Right ventricle myocardium superior (tissue), 1 donor: ENCODE data around the gene SLC13A3. TPM values are rescaled to one million over a fixed set of nuclear protein-coding genes. Genes with fewer than 3 reads are reported as not detected.

ENCODE experiments used
- ATAC-seq: fragments of 200-7000 bp; cut with Tn5 transposase; one replicate; pipeline ENCODE4 v1.9.1; 2020; ENCODE audit warnings: mild to moderate bottlenecking; ENCODE audit not compliant: poor library complexity
- DNase-seq: peaks from one replicate; pipeline ENCODE4 v3.0.0-alpha.2; 2020
- intact Hi-C: fragments of 100-400 bp; cut with DNase I; formaldehyde crosslinking; loops from one replicate; pipeline ENCODE4 v1.11.2; 2022
- total RNA-seq: library from RNA; stranded (reverse); fragmentation: NEBNext Ultra II Directional; extraction: Animal tissue kit (Norgen Biotek cat#: 25700); gene quantifications from one replicate; pipeline ENCODE4 v1.2.1, GENCODE V29; 2021
- donor health status: DM: no; HTN: yes; CAD: no; lungs with severe emphysema.

The SLC13A3 gene
- total RNA-seq, 1 donor from 2014 or later, result 0.30 TPM

GRCh38 chr20:46572790-46573189 lies 78.5 kb downstream of the SLC13A3 start:
- ATAC-seq (no peak), DNase-seq (no peak)
- intact Hi-C loops, result no loop called here

- ATAC-seq (peak; percentile 49), DNase-seq (peak; percentile 70)
- intact Hi-C loops, result no loop called here
Measured at GRCh38 chr20:46572153-46572552, 79.1 kb downstream of the SLC13A3 start.

- ATAC-seq (no peak), DNase-seq (no peak)
- intact Hi-C loops, result no loop called here
Measured at GRCh38 chr20:46571418-46571817, 79.8 kb downstream of the SLC13A3 start.

- no peak for ATAC-seq
- intact Hi-C loops, result no loop called here
- no peak for DNase-seq
Measured at GRCh38 chr20:46570956-46571355, 80.3 kb downstream of the SLC13A3 start.

- intact Hi-C loops, result no loop called here
- DNase-seq (no peak), ATAC-seq (no peak)
Measured at GRCh38 chr20:46569961-46570360, 81.3 kb downstream of the SLC13A3 start.

GRCh38 chr20:46568570-46569129 lies 82.6 kb downstream of the SLC13A3 start:
- intact Hi-C loops, result no loop called here
- DNase-seq, result peak; percentile 93
- peak; percentile 93 for ATAC-seq

- intact Hi-C loops, result no loop called here
- ATAC-seq (no peak), DNase-seq (no peak)
Measured at GRCh38 chr20:46566125-46566524, 85.1 kb downstream of the SLC13A3 start.

- intact Hi-C loops, result no loop called here
- DNase-seq, result no peak
Measured at GRCh38 chr20:46564241-46564957, 86.9 kb downstream of the SLC13A3 start.

GRCh38 chr20:46563860-46564221 lies 87.4 kb downstream of the SLC13A3 start:
- intact Hi-C loops, result no loop called here
- ATAC-seq (no peak), DNase-seq (no peak)

More at GRCh38 chr20:46564241-46564957, 86.9 kb downstream of the SLC13A3 start:
- no peak for ATAC-seq

GRCh38 chr20:46563170-46563859 lies 87.9 kb downstream of the SLC13A3 start:
- no peak for DNase-seq
- ATAC-seq, result no peak
- intact Hi-C loops, result no loop called here

- peak; percentile 93 for ATAC-seq
- DNase-seq, result peak; percentile 66
- intact Hi-C loops, result no loop called here
Measured at GRCh38 chr20:46562373-46563169, 88.7 kb downstream of the SLC13A3 start.

GRCh38 chr20:46562009-46562372 lies 89.3 kb downstream of the SLC13A3 start:
- DNase-seq (no peak), ATAC-seq (no peak)
- intact Hi-C loops, result no loop called here

- ATAC-seq (no peak), DNase-seq (no peak)
- intact Hi-C loops, result loop anchor here (10.0 kb wide), 1 partner anchor 125 kb away; the partner anchor contains the start of gene TP53RK
Measured at GRCh38 chr20:46559685-46560440, 91.4 kb downstream of the SLC13A3 start.

GRCh38 chr20:46559001-46559400 lies 92.3 kb downstream of the SLC13A3 start:
- DNase-seq (no peak), ATAC-seq (no peak)
- intact Hi-C loops, result loop anchor here (10.0 kb wide), 1 partner anchor 126 kb away; the partner anchor contains the start of gene TP53RK

GRCh38 chr20:46558511-46558959 lies 92.7 kb downstream of the SLC13A3 start:
- intact Hi-C loops, result loop anchor here (10.0 kb wide), 1 partner anchor 126 kb away; the partner anchor contains the start of gene TP53RK
- DNase-seq (peak; percentile 47), ATAC-seq (no peak)

- ATAC-seq (no peak), DNase-seq (no peak)
- intact Hi-C loops, result loop anchor here (10.0 kb wide), 1 partner anchor 127 kb away; the partner anchor contains the start of gene TP53RK
Measured at GRCh38 chr20:46557231-46557956, 93.9 kb downstream of the SLC13A3 start.

- intact Hi-C loops, result loop anchor here (10.0 kb wide), 1 partner anchor 129 kb away; the partner anchor contains the start of gene TP53RK
- ATAC-seq (no peak), DNase-seq (no peak)
Measured at GRCh38 chr20:46555370-46555956, 95.8 kb downstream of the SLC13A3 start.
